NB4 (cell line): ENCODE measurements around the gene CLDN20.

Experiments
- MYC ChIP-seq: IDR thresholded peaks from 2 replicates; pipeline ENCODE4 v1.6.1; 2011; ENCODE audit warnings: low read depth, low read length
- POLR2A ChIP-seq: IDR thresholded peaks from 2 replicates; pipeline ENCODE4 v1.6.1; 2011; ENCODE audit warnings: mild to moderate bottlenecking; ENCODE audit not compliant: insufficient read length; ENCODE audit errors: extremely low read depth
- TF ChIP-seq, protein P1 (sequence below): IDR thresholded peaks from one replicate; pipeline ENCODE4 v1.5.1; 2012; ENCODE audit warnings: low read depth, low read length

GRCh38 chr6:155314773-155315515 is 51.1 kb downstream of the CLDN20 start:
- TF ChIP-seq, protein P1, sequence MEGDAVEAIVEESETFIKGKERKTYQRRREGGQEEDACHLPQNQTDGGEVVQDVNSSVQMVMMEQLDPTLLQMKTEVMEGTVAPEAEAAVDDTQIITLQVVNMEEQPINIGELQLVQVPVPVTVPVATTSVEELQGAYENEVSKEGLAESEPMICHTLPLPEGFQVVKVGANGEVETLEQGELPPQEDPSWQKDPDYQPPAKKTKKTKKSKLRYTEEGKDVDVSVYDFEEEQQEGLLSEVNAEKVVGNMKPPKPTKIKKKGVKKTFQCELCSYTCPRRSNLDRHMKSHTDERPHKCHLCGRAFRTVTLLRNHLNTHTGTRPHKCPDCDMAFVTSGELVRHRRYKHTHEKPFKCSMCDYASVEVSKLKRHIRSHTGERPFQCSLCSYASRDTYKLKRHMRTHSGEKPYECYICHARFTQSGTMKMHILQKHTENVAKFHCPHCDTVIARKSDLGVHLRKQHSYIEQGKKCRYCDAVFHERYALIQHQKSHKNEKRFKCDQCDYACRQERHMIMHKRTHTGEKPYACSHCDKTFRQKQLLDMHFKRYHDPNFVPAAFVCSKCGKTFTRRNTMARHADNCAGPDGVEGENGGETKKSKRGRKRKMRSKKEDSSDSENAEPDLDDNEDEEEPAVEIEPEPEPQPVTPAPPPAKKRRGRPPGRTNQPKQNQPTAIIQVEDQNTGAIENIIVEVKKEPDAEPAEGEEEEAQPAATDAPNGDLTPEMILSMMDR: no peak
- TF ChIP-seq MYC: peak; percentile 98
- TF ChIP-seq POLR2A: peak; percentile 7
